Activated CD8-positive, alpha-beta T cell treated with anti-CD3 and anti-CD28 coated beads for 36 hours (primary cell): ENCODE data around the gene TMC3. TPM values are rescaled to one million over a fixed set of nuclear protein-coding genes. Genes with fewer than 3 reads are reported as not detected.

ENCODE experiments used
- ATAC-seq: fragments of 200-7000 bp; cut with Tn5 transposase; one replicate; pipeline ENCODE4 v1.10.0; 2021; ENCODE audit warnings: mild to moderate bottlenecking, moderate library complexity
- CTCF ChIA-PET: fragments of 350-600 bp; sonication (Branson Sonifier 250); formaldehyde crosslinking; loops from one replicate; lab custom pipeline; 2021; ENCODE audit warnings: antibody characterized with exemption; lab: Charles Lee
- POLR2A ChIA-PET: fragments of 350-600 bp; sonication (Branson Sonifier 250); formaldehyde crosslinking; loops from one replicate; lab custom pipeline; 2021; ENCODE audit warnings: antibody characterized with exemption; lab: Charles Lee
- DNase-seq: peaks from one replicate; pipeline ENCODE4 v3.0.0-alpha.2; 2020
- H3K27ac Mint-ChIP-seq: one replicate; pipeline ENCODE4 v1.8.0; 2021; ENCODE audit warnings: mild to moderate bottlenecking, mixed read lengths
- H3K27me3 Mint-ChIP-seq: one replicate; pipeline ENCODE4 v1.8.0; 2021; ENCODE audit warnings: mixed read lengths
- H3K36me3 Mint-ChIP-seq: one replicate; pipeline ENCODE4 v1.8.0; 2021; ENCODE audit warnings: low read depth, mixed read lengths
- H3K4me1 Mint-ChIP-seq: one replicate; pipeline ENCODE4 v1.8.0; 2021; ENCODE audit warnings: low read depth, mixed read lengths
- H3K4me3 Mint-ChIP-seq: one replicate; pipeline ENCODE4 v1.8.0; 2021; ENCODE audit warnings: mild to moderate bottlenecking, moderate library complexity, mixed read lengths
- H3K9me3 Mint-ChIP-seq: one replicate; pipeline ENCODE4 v1.8.0; 2021; ENCODE audit warnings: mixed read lengths
- CTCF ChIP-seq: fragments of 200-600 bp; IDR thresholded peaks from one replicate; pipeline ENCODE4 v1.8.0; 2022; ENCODE audit warnings: antibody characterized with exemption, mild to moderate bottlenecking
- intact Hi-C: fragments of 100-400 bp; cut with micrococcal nuclease; formaldehyde crosslinking; loops from one replicate; pipeline ENCODE4 v1.10.0; 2022
- total RNA-seq, 2 experiments: library from RNA; stranded (reverse); gene quantifications; one replicate each; pipeline ENCODE4 v1.2.3, GENCODE V29; 2021

TMC3 gene
- total RNA-seq, 2 experiments from 2014 or later = not detected

DNA sequence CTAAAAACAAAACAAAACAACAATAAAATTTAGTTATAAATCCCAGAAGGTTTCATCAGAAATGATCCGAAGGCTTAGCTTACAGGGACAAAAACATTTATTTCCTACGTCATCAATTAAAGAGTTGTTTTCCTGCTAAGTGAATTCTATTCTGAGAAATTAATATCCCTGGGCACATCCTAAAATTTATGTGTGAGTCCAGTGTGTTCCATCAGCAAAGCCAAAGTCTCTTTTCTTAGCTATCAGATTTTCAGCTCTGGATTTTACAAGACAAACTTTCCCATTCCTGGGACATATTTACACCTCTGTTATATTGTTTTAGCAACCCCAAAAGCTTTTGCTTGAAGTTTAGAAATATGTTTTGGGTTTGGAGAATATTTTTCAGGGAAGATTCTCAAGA lies 4.4 kb upstream of the TMC3 start:
- Mint-ChIP-seq H3K27me3 (no peaks in the 10 kb centered on the region), H3K9me3 (no peaks in the 10 kb centered on the region), H3K4me3 (no peak overlapping the region), H3K27ac (no peak overlapping the region), H3K36me3 (no peaks in the 10 kb centered on the region), H3K4me1 (no peaks in the 10 kb centered on the region)
- TF ChIP-seq CTCF = no peak
- ATAC-seq (no peak), DNase-seq (no peak)
- ChIA-PET POLR2A (no interaction called here), CTCF (interaction anchor here (0.7 to 2.2 kb wide), 4 partner anchors 21 to 112 kb away, joined by 3 to 7 read pairs (median 4); no protein-coding TSS in a partner anchor)
- intact Hi-C loops = no loop called here

DNA sequence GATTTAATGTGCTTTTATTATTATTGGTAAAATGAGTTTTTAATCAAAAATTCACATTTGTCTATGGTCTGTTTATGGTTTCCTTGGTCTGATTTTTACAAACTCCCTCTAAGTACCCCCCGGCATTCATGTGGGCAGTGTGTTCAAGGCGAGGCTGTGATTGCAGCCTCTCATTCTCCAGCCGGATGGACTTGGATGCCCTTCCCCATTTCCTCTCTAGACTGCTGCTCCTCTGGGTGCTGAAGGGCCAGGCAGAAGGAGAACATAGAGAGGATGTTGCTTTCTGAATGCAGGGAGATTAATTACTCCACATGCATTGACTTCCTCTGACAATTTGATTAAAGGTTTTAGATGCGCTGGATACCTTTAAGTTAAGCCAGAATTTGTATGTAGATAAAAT lies 3.9 kb upstream of the TMC3 start:
- H3K27ac Mint-ChIP-seq = no peak overlapping the region
- no peaks in the 10 kb centered on the region for H3K9me3 Mint-ChIP-seq
- H3K4me1 Mint-ChIP-seq = no peaks in the 10 kb centered on the region
- CTCF ChIA-PET = interaction anchor here (2.2 kb wide), 1 partner anchor 111 kb away, joined by 7 read pairs; no protein-coding TSS in a partner anchor
- H3K4me3 Mint-ChIP-seq = no peak overlapping the region
- TF ChIP-seq CTCF = no peak
- H3K27me3 Mint-ChIP-seq = no peaks in the 10 kb centered on the region
- ATAC-seq (no peak), DNase-seq (no peak)
- no peaks in the 10 kb centered on the region for H3K36me3 Mint-ChIP-seq
- intact Hi-C loops = no loop called here
- POLR2A ChIA-PET = no interaction called here

GRCh38 chr15:81376231-81376630 lies 2.2 kb upstream of the TMC3 start:
- no peaks in the 10 kb centered on the region for H3K4me1 Mint-ChIP-seq
- POLR2A ChIA-PET = no interaction called here
- H3K4me3 Mint-ChIP-seq = no peak overlapping the region
- no peak for TF ChIP-seq CTCF
- no peak overlapping the region for H3K27ac Mint-ChIP-seq
- no peak for ATAC-seq
- H3K9me3 Mint-ChIP-seq = no peaks in the 10 kb centered on the region
- intact Hi-C loops = no loop called here
- H3K36me3 Mint-ChIP-seq = no peaks in the 10 kb centered on the region
- DNase-seq = no peak
- CTCF ChIA-PET = no interaction called here
- no peaks in the 10 kb centered on the region for H3K27me3 Mint-ChIP-seq

DNA sequence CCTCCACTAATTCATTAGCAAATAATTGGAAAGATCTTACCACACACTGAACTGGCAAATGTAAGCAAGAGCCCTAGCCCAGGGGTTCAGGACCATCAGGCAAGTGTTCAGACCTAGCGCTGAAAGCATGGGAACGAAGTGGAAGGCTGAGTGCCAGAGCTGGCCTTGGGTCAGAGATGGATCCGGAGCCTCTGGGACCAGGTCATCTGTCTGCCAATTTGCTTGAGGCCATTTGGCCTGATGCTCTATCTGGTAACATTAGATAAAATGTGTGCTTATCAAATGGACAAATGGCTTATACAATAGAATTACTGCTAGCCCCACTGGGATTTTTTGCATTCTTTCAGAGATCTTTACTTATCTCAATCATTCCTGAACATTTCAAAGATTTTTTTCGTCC lies 1.4 kb upstream of the TMC3 start:
- H3K36me3 Mint-ChIP-seq = no peaks in the 10 kb centered on the region
- no peak overlapping the region for H3K27ac Mint-ChIP-seq
- no peaks in the 10 kb centered on the region for H3K4me1 Mint-ChIP-seq
- no peaks in the 10 kb centered on the region for H3K9me3 Mint-ChIP-seq
- no peak overlapping the region for H3K4me3 Mint-ChIP-seq
- ChIA-PET CTCF (no interaction called here), POLR2A (no interaction called here)
- H3K27me3 Mint-ChIP-seq = no peaks in the 10 kb centered on the region
- TF ChIP-seq CTCF = no peak
- intact Hi-C loops = no loop called here
- ATAC-seq = no peak
- DNase-seq = no peak

DNA sequence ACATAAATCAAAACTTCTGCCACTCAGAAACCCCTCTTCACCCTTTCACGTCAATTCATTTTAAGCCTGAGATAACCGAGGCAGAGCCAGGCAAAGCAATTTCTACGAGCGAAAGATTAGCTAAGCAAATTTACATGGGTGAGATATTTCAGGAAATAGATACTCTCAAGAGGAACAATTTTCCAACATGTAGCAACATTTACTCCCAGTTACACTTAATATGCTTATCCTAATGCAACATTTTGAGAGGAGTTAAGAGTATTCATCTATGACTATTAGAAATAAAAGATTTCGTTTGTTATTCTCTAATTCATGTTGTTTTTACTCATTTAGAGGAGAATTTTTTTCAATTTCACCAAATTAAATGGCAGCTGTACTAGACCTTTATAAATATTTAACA lies 837 bp downstream of the TMC3 start:
- ChIA-PET CTCF (interaction anchor here (1.2 to 1.4 kb wide), 2 partner anchors 98 to 107 kb away, joined by 3 to 4 read pairs; no protein-coding TSS in a partner anchor), POLR2A (no interaction called here)
- no peak overlapping the region for H3K27ac Mint-ChIP-seq
- no peaks in the 10 kb centered on the region for H3K36me3 Mint-ChIP-seq
- no peaks in the 10 kb centered on the region for H3K27me3 Mint-ChIP-seq
- H3K4me3 Mint-ChIP-seq = no peak overlapping the region
- ATAC-seq = no peak
- intact Hi-C loops = no loop called here
- H3K4me1 Mint-ChIP-seq = no peaks in the 10 kb centered on the region
- no peak for DNase-seq
- no peak for TF ChIP-seq CTCF
- H3K9me3 Mint-ChIP-seq = no peaks in the 10 kb centered on the region
